H9 (cell line): ENCODE data around the gene SAMD15. TPM values are rescaled to one million over a fixed set of nuclear protein-coding genes. Genes with fewer than 3 reads are reported as not detected.

Source experiments
- DNase-seq: peaks from one replicate; pipeline ENCODE4 v3.0.0-alpha.2; 2017
- H2AFZ ChIP-seq: one replicate; pipeline ENCODE4 v1.6.1; 2013; ENCODE audit warnings: mild to moderate bottlenecking, low read length, control low read depth, moderate library complexity
- H2AK5ac ChIP-seq: 2 replicates; pipeline ENCODE4 v1.6.1; 2013; ENCODE audit warnings: low read length, control low read depth, mixed read lengths; ENCODE audit not compliant: insufficient read length
- H2BK120ac ChIP-seq: one replicate; pipeline ENCODE4 v1.6.1; 2013; ENCODE audit warnings: low read depth, mild to moderate bottlenecking, low read length, control low read depth, inconsistent platforms; ENCODE audit not compliant: poor library complexity, severe bottlenecking
- H2BK12ac ChIP-seq: 2 replicates; pipeline ENCODE4 v1.6.1; 2013; ENCODE audit warnings: low read length, control low read depth, mixed read lengths, low read depth; ENCODE audit not compliant: insufficient read length
- H2BK15ac ChIP-seq: 2 replicates; pipeline ENCODE4 v1.6.1; 2013; ENCODE audit warnings: low read depth, low read length, control low read depth
- H2BK20ac ChIP-seq: one replicate; pipeline ENCODE4 v1.6.1; 2013; ENCODE audit warnings: low read depth, mild to moderate bottlenecking, low read length, control low read depth, inconsistent platforms; ENCODE audit not compliant: poor library complexity, severe bottlenecking
- H2BK5ac ChIP-seq: 2 replicates; pipeline ENCODE4 v1.6.1; 2013; ENCODE audit warnings: low read length, control low read depth, mixed read lengths; ENCODE audit not compliant: insufficient read length
- H3K14ac ChIP-seq: 2 replicates; pipeline ENCODE4 v1.6.1; 2013; ENCODE audit warnings: low read length, control low read depth; ENCODE audit not compliant: insufficient read depth
- H3K18ac ChIP-seq: 2 replicates; pipeline ENCODE4 v1.6.1; 2013; ENCODE audit warnings: low read depth, mild to moderate bottlenecking, mixed read lengths, low read length, control low read depth; ENCODE audit not compliant: insufficient read length
- H3K23ac ChIP-seq: 2 replicates; pipeline ENCODE4 v1.6.1; 2013; ENCODE audit warnings: low read length, control low read depth, mixed read lengths, low read depth; ENCODE audit not compliant: insufficient read length
- H3K23me2 ChIP-seq: 2 replicates; pipeline ENCODE4 v1.6.1; 2013; ENCODE audit warnings: low read depth, mild to moderate bottlenecking, mixed read lengths, low read length, control low read depth; ENCODE audit not compliant: insufficient read length, poor library complexity, severe bottlenecking
- H3K27ac ChIP-seq: 2 replicates; pipeline ENCODE4 v1.5.1; 2013; ENCODE audit warnings: low read length, control low read depth, mixed read lengths, low read depth; ENCODE audit not compliant: insufficient read length
- H3K27me3 ChIP-seq: 2 replicates; pipeline ENCODE4 v1.6.1; 2013; ENCODE audit warnings: low read length, control low read depth, inconsistent platforms; ENCODE audit not compliant: insufficient read depth
- H3K4ac ChIP-seq: 2 replicates; pipeline ENCODE4 v1.6.1; 2013; ENCODE audit warnings: low read depth, mild to moderate bottlenecking, control low read depth, inconsistent platforms, low read length, moderate library complexity
- H3K4me1 ChIP-seq: 2 replicates; pipeline ENCODE4 v1.6.1; 2013; ENCODE audit warnings: low read length, control low read depth, inconsistent platforms; ENCODE audit not compliant: insufficient read depth
- H3K4me2 ChIP-seq: 2 replicates; pipeline ENCODE4 v1.6.1; 2013; ENCODE audit warnings: low read length, control low read depth, mixed read lengths; ENCODE audit not compliant: insufficient read length, insufficient read depth
- H3K56ac ChIP-seq: 2 replicates; pipeline ENCODE4 v1.6.1; 2013; ENCODE audit warnings: low read depth, mild to moderate bottlenecking, mixed read lengths, low read length, control low read depth; ENCODE audit not compliant: insufficient read length
- H3K79me1 ChIP-seq: 2 replicates; pipeline ENCODE4 v1.6.1; 2013; ENCODE audit warnings: low read depth, mild to moderate bottlenecking, moderate library complexity, low read length, control low read depth, inconsistent platforms; ENCODE audit not compliant: insufficient read depth, poor library complexity, severe bottlenecking
- H3K79me2 ChIP-seq: 2 replicates; pipeline ENCODE4 v1.6.1; 2013; ENCODE audit warnings: low read length, control low read depth, inconsistent platforms; ENCODE audit not compliant: insufficient read depth
- H3K9ac ChIP-seq: 2 replicates; pipeline ENCODE4 v1.6.1; 2013; ENCODE audit warnings: low read length, control low read depth, mixed read lengths; ENCODE audit not compliant: insufficient read length; ENCODE audit errors: extremely low read depth
- H3K9me3 ChIP-seq: one replicate; pipeline ENCODE4 v1.6.1; 2013; ENCODE audit warnings: low read depth, low read length, inconsistent platforms; ENCODE audit not compliant: control insufficient read depth
- H3T11ph ChIP-seq: one replicate; pipeline ENCODE4 v1.6.1; 2013; ENCODE audit warnings: mild to moderate bottlenecking, low read length, control low read depth, inconsistent platforms
- H4K20me1 ChIP-seq: one replicate; pipeline ENCODE4 v1.6.1; 2013; ENCODE audit not compliant: control insufficient read depth, insufficient read length, insufficient read depth
- H4K5ac ChIP-seq: 2 replicates; pipeline ENCODE4 v1.6.1; 2013; ENCODE audit warnings: low read depth, mild to moderate bottlenecking, mixed read lengths, low read length, control low read depth; ENCODE audit not compliant: insufficient read length
- H4K8ac ChIP-seq: replicated peaks from 2 replicates; pipeline ENCODE4 v1.6.1; 2013; ENCODE audit warnings: low read length, control low read depth, mixed read lengths, low read depth; ENCODE audit not compliant: insufficient read length
- H4K91ac ChIP-seq: 2 replicates; pipeline ENCODE4 v1.6.1; 2013; ENCODE audit warnings: low read depth, mild to moderate bottlenecking, moderate library complexity, mixed read lengths, low read length, control low read depth; ENCODE audit not compliant: insufficient read length
- H3K27ac Mint-ChIP-seq, 3 experiments: 2 replicates in 2 of 3; 3 replicates in 1 of 3; pipeline ENCODE4 v1.8.0; 2020 to 2021; ENCODE audit warnings: mixed read lengths in 3 of 3, mild to moderate bottlenecking in 1 of 3, moderate library complexity in 1 of 3
- H3K27me3 Mint-ChIP-seq: 2 replicates; pipeline ENCODE4 v1.8.0; 2021; ENCODE audit warnings: low read depth, mild to moderate bottlenecking, moderate library complexity, mixed read lengths
- H3K36me3 Mint-ChIP-seq, 3 experiments: 2 replicates in 2 of 3; 3 replicates in 1 of 3; pipeline ENCODE4 v1.8.0; 2020 to 2021; ENCODE audit warnings: low read depth in 3 of 3, mixed read lengths in 3 of 3; ENCODE audit not compliant: insufficient read depth in 1 of 3
- H3K4me1 Mint-ChIP-seq, 2 experiments: 2 replicates each; pipeline ENCODE4 v1.8.0; 2020; ENCODE audit warnings: mixed read lengths in 2 of 2
- H3K4me3 Mint-ChIP-seq, 2 experiments: 2 replicates in 1 of 2; 3 replicates in 1 of 2; pipeline ENCODE4 v1.8.0; 2020 to 2021; ENCODE audit warnings: mild to moderate bottlenecking in 2 of 2, mixed read lengths in 2 of 2, moderate library complexity in 1 of 2
- H3K9me3 Mint-ChIP-seq, 2 experiments: 2 replicates in 1 of 2; 3 replicates in 1 of 2; pipeline ENCODE4 v1.8.0; 2020; ENCODE audit warnings: mild to moderate bottlenecking in 2 of 2, mixed read lengths in 2 of 2, moderate library complexity in 1 of 2
- CTCF ChIP-seq: fragments of 200-600 bp; sonication (generic); conservative IDR thresholded peaks from 3 replicates; pipeline ENCODE4 v1.8.0; 2021; ENCODE audit warnings: antibody characterized with exemption, mild to moderate bottlenecking
- WGBS: extraction: QIAGEN DNeasy Blood & Tissue Kit; methylation state at CpG from one replicate; pipeline ENCODE4 v1.1.7; 2013; ENCODE audit warnings: missing lambda C conversion rate, low lambda C conversion rate, mixed read lengths; ENCODE audit not compliant: insufficient read length; ENCODE audit errors: extremely low coverage; 5-methylcytosine and 5-hydroxymethylcytosine counted together
- total RNA-seq: library from RNA; stranded (reverse); gene quantifications from 2 replicates; pipeline ENCODE4 v1.2.1, GENCODE V29; 2021

Gene SAMD15
- total RNA-seq, 1 experiment from 2014 or later: 1.1 TPM

GRCh38 chr14:77423423-77423822 is 46.2 kb downstream of the SAMD15 start, which contains the start of gene NOXRED1:
Gene NOXRED1 (minus strand): TSS chr14:77423523. CDS start chr14:77422889, 634 bp downstream.
- Histone ChIP-seq H3K9ac (no peak within 1 kb of the TSS), H2AFZ (no peak within 1 kb of the TSS), H2BK15ac (no peak within 1 kb of the TSS), H3K4me1 (no peaks in the 10 kb centered on the region; the same call in 1 of the 2 replicates), H4K5ac (no peak within 1 kb of the TSS), H4K20me1 (no peaks in the 10 kb centered on the region), H3K27me3 (no peaks in the 10 kb centered on the region), H3K4me2 (no peak within 1 kb of the TSS), H3K9me3 (no peaks in the 10 kb centered on the region), H3K4ac (no peak within 1 kb of the TSS), H2BK5ac (no peak within 1 kb of the TSS), H3K23me2 (no peaks in the 10 kb centered on the region), H3K18ac (no peak within 1 kb of the TSS), H3K56ac (no peak within 1 kb of the TSS), H2BK120ac (no peak within 1 kb of the TSS), H3K79me1 (no peaks in the 10 kb centered on the region), H3K14ac (no peak within 1 kb of the TSS), H4K8ac (no peak within 1 kb of the TSS), H3K79me2 (no peaks in the 10 kb centered on the region), H3K23ac (no peak within 1 kb of the TSS), H3K27ac (no peak within 1 kb of the TSS), H2AK5ac (no peak within 1 kb of the TSS), H3T11ph (no peak within 1 kb of the TSS), H4K91ac (no peak within 1 kb of the TSS), H2BK20ac (no peak within 1 kb of the TSS), H2BK12ac (no peak within 1 kb of the TSS)
- no peak for DNase-seq
- whole genome bisulfite sequencing: no CpG with 5 or more reads among the region's 1 CpG
- peak within 1 kb of the TSS in 1 of 3 experiments; percentile 83; a peak in 4 of 7 replicates for H3K27ac Mint-ChIP-seq
- peaks cover 19 to 21% of the 10 kb centered on the region in 2 experiments for H3K9me3 Mint-ChIP-seq
- no peak within 1 kb of the TSS for H3K4me3 Mint-ChIP-seq
- H3K27me3 Mint-ChIP-seq: no peaks in the 10 kb centered on the region
- H3K36me3 Mint-ChIP-seq: peaks cover 26 to 69% (median 59%) of the 10 kb centered on the region in 3 experiments
- TF ChIP-seq CTCF: no peak
- peaks cover 9% of the 10 kb centered on the region in 2 experiments for H3K4me1 Mint-ChIP-seq
